MM.1S (cell line): ENCODE results near the gene SMPD3.

ENCODE experiments used
- DNase-seq: peaks from one replicate; pipeline ENCODE4 v3.0.0-alpha.2; 2015
- H2AFZ ChIP-seq: fragments of 300-600 bp; sonication (generic); 2 replicates; pipeline ENCODE4 v1.6.0; 2016; ENCODE audit warnings: antibody characterized with exemption, low read length
- H3F3A ChIP-seq: fragments of 300-600 bp; sonication (generic); 2 replicates; pipeline ENCODE4 v1.6.1; 2016; ENCODE audit warnings: mild to moderate bottlenecking, antibody characterized with exemption, low read length, moderate library complexity, mixed read lengths; ENCODE audit not compliant: insufficient read depth
- H3K27ac ChIP-seq: fragments of 300-600 bp; sonication (generic); 2 replicates; pipeline ENCODE4 v1.5.1; 2016; ENCODE audit warnings: mild to moderate bottlenecking, low read length
- H3K27me3 ChIP-seq: fragments of 300-600 bp; sonication (generic); replicated peaks from 2 replicates; pipeline ENCODE4 v1.6.0; 2016; ENCODE audit warnings: low read length; ENCODE audit not compliant: insufficient read depth
- H3K36me3 ChIP-seq: fragments of 300-600 bp; sonication (generic); replicated peaks from 2 replicates; pipeline ENCODE4 v1.6.1; 2016; ENCODE audit warnings: mild to moderate bottlenecking, low read length, mixed read lengths; ENCODE audit not compliant: insufficient read depth
- H3K4me1 ChIP-seq: fragments of 300-600 bp; sonication (generic); 2 replicates; pipeline ENCODE4 v1.6.1; 2016; ENCODE audit warnings: low read length, mixed read lengths
- H3K4me2 ChIP-seq: fragments of 300-600 bp; sonication (generic); 2 replicates; pipeline ENCODE4 v1.6.0; 2016; ENCODE audit warnings: low read depth, low read length
- H3K4me3 ChIP-seq: fragments of 300-600 bp; sonication (generic); 2 replicates; pipeline ENCODE4 v1.5.1; 2016; ENCODE audit warnings: low read length, mixed read lengths
- H3K79me2 ChIP-seq: fragments of 300-600 bp; sonication (generic); 2 replicates; pipeline ENCODE4 v1.6.1; 2016; ENCODE audit warnings: mixed run types, low read length, mixed read lengths
- H3K9ac ChIP-seq: fragments of 300-600 bp; sonication (generic); 2 replicates; pipeline ENCODE4 v1.6.1; 2016; ENCODE audit warnings: low read length, mixed read lengths
- H3K9me2 ChIP-seq: fragments of 300-600 bp; sonication (generic); replicated peaks from 2 replicates; pipeline ENCODE4 v1.6.1; 2016; ENCODE audit warnings: mild to moderate bottlenecking, low read length, mixed read lengths; ENCODE audit not compliant: insufficient read depth
- H3K9me3 ChIP-seq: fragments of 300-600 bp; sonication (generic); replicated peaks from 2 replicates; pipeline ENCODE4 v1.6.1; 2016; ENCODE audit warnings: mild to moderate bottlenecking, low read length, mixed read lengths; ENCODE audit not compliant: insufficient read depth
- H4K20me1 ChIP-seq: fragments of 300-600 bp; sonication (generic); 2 replicates; pipeline ENCODE4 v1.6.1; 2016; ENCODE audit warnings: mild to moderate bottlenecking, low read length, moderate library complexity, mixed read lengths; ENCODE audit not compliant: insufficient read depth
- CTCF ChIP-seq: fragments of 300-600 bp; sonication (generic); IDR thresholded peaks from 2 replicates; pipeline ENCODE4 v1.5.1; 2016; ENCODE audit warnings: antibody characterized with exemption, low read length, mixed read lengths
- EZH2 ChIP-seq: fragments of 300-600 bp; sonication (generic); optimal IDR thresholded peaks from 2 replicates; pipeline ENCODE3; 2017; ENCODE audit warnings: low read depth, mild to moderate bottlenecking, antibody characterized with exemption, low read length, mixed read lengths
- EZH2phosphoT487 ChIP-seq: fragments of 300-600 bp; sonication (generic); IDR thresholded peaks from 2 replicates; pipeline ENCODE4 v1.6.1; 2018; ENCODE audit warnings: antibody characterized with exemption, low read length

SMPD3 gene

GRCh38 chr16:68429076-68429854, 19.0 kb downstream of the SMPD3 start:
- TF ChIP-seq EZH2 (no peak), EZH2phosphoT487 (no peak), CTCF (no peak)
- Histone ChIP-seq H3K4me1 (no peaks in the 10 kb centered on the region), H3K9ac (no peak overlapping the region), H3F3A (no peaks in the 10 kb centered on the region), H3K9me2 (no peaks in the 10 kb centered on the region), H2AFZ (no peak overlapping the region), H3K36me3 (no peaks in the 10 kb centered on the region), H3K4me2 (no peak overlapping the region), H3K79me2 (no peaks in the 10 kb centered on the region), H3K27ac (no peak overlapping the region), H3K4me3 (no peak overlapping the region), H4K20me1 (no peaks in the 10 kb centered on the region), H3K9me3 (no peaks in the 10 kb centered on the region), H3K27me3 (no peaks in the 10 kb centered on the region)
- DNase-seq, result no peak

- Histone ChIP-seq H3K36me3 (no peaks in the 10 kb centered on the region), H3K79me2 (no peaks in the 10 kb centered on the region), H3F3A (no peaks in the 10 kb centered on the region), H3K4me2 (no peak overlapping the region), H3K9ac (no peak overlapping the region), H3K27me3 (no peaks in the 10 kb centered on the region), H3K9me2 (no peaks in the 10 kb centered on the region), H4K20me1 (no peaks in the 10 kb centered on the region), H3K4me3 (no peak overlapping the region), H3K4me1 (no peaks in the 10 kb centered on the region), H3K27ac (no peak overlapping the region), H2AFZ (no peak overlapping the region), H3K9me3 (no peaks in the 10 kb centered on the region)
- no peak for TF ChIP-seq CTCF
- TF ChIP-seq EZH2phosphoT487, result no peak
- TF ChIP-seq EZH2, result no peak
- DNase-seq, result no peak
These were observed 20.5 kb downstream of the SMPD3 start for GRCh38 chr16:68427649-68428303.

GRCh38 chr16:68426347-68426652, 22.0 kb downstream of the SMPD3 start:
- H3K4me3 ChIP-seq, result no peak overlapping the region
- H3K27me3 ChIP-seq, result no peaks in the 10 kb centered on the region
- no peak overlapping the region for H3K27ac ChIP-seq
- H3K36me3 ChIP-seq, result no peaks in the 10 kb centered on the region
- no peak overlapping the region for H2AFZ ChIP-seq
- no peak for TF ChIP-seq EZH2phosphoT487
- TF ChIP-seq EZH2, result no peak
- TF ChIP-seq CTCF, result no peak
- no peak overlapping the region for H3K9ac ChIP-seq
- no peak for DNase-seq
- H3K4me2 ChIP-seq, result no peak overlapping the region
- no peaks in the 10 kb centered on the region for H3K4me1 ChIP-seq
- no peaks in the 10 kb centered on the region for H3K79me2 ChIP-seq
- H3K9me2 ChIP-seq, result no peaks in the 10 kb centered on the region
- no peaks in the 10 kb centered on the region for H3F3A ChIP-seq
- no peaks in the 10 kb centered on the region for H3K9me3 ChIP-seq
- no peaks in the 10 kb centered on the region for H4K20me1 ChIP-seq
